Activated CD4-positive, CD25-positive, alpha-beta regulatory T cell (primary cell): Measurements from ENCODE around the gene TNFSF12.
A peak's percentile ranks its signal among the peaks of the same experiment; 100 is the strongest.

Experiments used
- DNase-seq, 4 experiments: peaks; one replicate each; lab custom pipeline; 2025; lab: John Stamatoyannopoulos, UW

Gene TNFSF12, protein sequence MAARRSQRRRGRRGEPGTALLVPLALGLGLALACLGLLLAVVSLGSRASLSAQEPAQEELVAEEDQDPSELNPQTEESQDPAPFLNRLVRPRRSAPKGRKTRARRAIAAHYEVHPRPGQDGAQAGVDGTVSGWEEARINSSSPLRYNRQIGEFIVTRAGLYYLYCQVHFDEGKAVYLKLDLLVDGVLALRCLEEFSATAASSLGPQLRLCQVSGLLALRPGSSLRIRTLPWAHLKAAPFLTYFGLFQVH

DNA sequence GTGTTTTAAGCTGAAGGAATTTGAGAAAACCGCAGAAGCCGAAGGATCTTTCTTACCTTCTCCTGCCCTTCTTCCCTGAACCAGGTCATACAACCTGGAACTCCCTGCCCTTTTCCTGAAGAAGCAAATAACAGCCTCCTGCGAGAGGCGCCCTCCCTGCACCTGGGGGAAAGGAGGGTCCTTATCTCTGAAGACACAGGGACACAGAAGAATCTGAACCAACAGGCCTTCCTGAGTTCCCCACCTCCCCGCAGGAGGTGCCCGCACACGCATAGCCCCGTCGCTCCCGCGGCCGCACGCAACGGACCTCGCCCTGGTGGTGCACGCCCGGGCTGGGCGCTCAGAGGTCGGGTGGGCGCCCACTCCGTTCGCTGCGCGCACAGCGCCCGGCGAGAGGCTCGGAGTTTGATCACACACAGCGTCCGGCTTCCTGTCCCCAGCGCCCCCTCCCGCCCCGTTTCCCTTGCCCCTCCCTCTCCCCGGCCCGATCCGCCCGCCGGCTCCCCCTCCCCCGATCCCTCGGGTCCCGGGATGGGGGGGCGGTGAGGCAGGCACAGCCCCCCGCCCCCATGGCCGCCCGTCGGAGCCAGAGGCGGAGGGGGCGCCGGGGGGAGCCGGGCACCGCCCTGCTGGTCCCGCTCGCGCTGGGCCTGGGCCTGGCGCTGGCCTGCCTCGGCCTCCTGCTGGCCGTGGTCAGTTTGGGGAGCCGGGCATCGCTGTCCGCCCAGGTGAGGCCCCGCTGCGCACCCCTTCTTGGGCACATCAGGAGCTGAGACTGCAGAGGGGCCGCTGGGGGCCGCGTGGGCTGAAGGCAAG is at the start of gene TNFSF12:
TNFSF12 (plus strand) TSS at position 474 of the 816 bp plus-strand sequence; CDS start at position 570, 96 bp downstream.
- DNase-seq: peak in 2 of 4 experiments; percentile 44 to 56

DNA sequence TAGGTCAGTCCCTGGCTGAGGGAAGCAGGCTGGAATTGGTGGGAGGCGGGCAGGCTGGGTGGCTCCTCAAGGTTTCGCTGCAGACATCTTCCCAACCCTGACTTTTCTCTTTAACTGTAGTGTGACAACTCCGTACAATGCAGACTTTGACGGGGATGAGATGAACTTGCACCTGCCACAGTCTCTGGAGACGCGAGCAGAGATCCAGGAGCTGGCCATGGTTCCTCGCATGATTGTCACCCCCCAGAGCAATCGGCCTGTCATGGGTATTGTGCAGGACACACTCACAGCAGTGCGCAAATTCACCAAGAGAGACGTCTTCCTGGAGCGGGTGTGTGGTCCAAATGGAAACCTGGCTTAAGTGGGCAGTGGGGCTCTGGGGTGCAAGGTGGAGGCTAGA is 49.7 kb upstream of the TNFSF12 start:
- DNase-seq: no peak

DNA sequence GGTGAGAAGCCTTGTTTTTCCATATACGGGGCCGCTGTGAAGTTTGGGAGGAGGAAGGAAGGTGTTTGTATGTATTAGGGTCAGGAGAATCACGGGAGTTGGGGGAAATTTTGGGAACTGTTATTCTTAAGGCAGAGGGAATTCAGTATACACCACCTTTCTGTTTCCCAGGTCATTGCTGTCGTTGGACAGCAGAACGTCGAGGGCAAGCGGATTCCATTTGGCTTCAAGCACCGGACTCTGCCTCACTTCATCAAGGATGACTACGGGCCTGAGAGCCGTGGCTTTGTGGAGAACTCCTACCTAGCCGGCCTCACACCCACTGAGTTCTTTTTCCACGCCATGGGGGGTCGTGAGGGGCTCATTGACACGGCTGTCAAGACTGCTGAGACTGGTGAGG is 47.1 kb upstream of the TNFSF12 start:
- no peak for DNase-seq

DNA sequence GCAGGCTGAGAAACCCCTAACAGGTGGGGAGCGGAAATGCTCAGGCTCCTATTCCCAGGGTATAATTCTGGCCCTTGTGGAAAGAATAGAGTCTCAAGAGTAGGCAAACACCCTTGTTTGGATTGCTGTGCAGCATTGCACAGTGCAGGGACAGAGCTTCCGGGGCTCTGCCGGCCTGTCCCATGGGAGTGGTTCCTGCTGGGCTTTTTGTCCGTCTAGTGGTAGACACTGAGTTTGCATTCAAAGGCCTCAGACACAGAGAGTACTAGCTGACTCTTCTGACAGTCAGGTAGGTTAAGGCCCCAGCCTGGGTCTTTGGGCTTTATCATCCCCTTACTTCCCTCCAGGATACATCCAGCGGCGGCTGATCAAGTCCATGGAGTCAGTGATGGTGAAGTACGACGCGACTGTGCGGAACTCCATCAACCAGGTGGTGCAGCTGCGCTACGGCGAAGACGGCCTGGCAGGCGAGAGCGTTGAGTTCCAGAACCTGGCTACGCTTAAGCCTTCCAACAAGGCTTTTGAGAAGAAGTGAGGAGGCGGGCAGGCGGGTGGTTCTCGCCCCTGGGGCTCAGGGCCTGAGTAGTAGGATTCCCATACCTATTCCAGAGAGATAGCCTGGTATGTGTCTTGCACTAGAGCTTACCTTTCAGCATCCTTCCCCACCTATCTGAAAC is 46.5 kb upstream of the TNFSF12 start:
- DNase-seq: no peak

DNA sequence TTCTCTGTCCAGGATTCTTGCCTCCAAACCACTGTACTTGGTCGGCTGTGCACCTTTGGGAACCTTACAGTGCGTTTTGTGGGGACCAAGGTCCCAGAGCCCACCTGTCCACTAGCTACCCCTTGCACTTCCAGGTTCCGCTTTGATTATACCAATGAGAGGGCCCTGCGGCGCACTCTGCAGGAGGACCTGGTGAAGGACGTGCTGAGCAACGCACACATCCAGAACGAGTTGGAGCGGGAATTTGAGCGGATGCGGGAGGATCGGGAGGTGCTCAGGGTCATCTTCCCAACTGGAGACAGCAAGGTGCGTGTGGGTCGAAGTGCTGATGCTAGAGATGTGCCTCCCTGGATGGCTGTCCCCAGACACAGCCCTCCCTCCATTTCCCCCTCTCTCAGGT is 45.9 kb upstream of the TNFSF12 start:
- no peak for DNase-seq

DNA sequence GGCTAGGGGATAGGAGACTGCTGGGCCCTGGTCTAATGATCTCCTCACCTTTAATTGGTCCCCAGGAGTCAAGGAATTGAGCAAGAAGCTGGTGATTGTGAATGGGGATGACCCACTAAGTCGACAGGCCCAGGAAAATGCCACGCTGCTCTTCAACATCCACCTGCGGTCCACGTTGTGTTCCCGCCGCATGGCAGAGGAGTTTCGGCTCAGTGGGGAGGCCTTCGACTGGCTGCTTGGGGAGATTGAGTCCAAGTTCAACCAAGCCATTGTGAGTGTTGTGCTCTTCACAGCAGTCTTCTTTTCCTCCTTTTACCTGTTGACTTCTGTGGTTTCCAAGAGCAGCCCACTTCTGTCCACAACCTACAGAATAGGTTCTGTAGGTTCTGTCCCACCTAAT is 45.3 kb upstream of the TNFSF12 start:
- no peak for DNase-seq

DNA sequence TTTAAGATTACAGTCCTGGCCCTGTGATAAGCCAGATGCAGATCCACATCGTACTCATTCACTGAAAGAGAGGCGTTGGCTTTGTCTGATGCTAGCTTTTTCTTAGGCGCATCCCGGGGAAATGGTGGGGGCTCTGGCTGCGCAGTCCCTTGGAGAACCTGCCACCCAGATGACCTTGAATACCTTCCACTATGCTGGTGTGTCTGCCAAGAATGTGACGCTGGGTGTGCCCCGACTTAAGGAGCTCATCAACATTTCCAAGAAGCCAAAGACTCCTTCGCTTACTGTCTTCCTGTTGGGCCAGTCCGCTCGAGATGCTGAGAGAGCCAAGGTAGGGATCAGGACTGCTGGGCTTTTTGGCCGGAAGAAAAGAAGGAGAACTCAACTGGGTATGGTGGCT is 40.7 kb upstream of the TNFSF12 start:
- DNase-seq: no peak

DNA sequence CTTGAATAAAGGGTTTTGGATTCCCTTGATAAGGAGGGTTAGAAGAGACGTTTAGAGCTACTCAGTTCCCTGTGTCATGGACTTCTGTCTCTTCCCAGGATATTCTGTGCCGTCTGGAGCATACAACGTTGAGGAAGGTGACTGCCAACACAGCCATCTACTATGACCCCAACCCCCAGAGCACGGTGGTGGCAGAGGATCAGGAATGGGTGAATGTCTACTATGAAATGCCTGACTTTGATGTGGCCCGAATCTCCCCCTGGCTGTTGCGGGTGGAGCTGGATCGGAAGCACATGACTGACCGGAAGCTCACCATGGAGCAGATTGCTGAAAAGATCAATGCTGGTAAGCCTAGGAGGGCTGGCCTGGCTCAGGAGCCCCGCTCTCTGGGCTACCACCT is 40.0 kb upstream of the TNFSF12 start:
- no peak for DNase-seq

DNA sequence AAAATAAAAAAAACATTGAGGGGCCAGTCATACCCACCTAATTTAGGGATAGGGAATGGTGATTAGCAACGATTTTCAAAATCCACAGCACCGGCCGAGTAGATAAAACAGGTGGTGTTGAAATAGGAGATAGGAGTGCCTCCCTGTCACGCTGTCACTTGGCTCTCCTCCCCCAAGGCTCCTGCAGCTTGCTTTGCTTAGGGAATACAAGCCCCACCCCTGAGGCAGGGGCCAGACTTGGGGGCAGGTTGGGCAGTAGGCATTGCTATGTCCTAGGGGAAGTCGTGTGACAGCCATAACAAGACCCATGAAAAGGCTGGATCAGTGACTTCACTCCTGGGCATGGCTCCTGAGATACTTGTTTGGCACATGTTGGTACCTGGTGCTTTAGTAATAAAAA is 38.9 kb upstream of the TNFSF12 start:
- DNase-seq: no peak

DNA sequence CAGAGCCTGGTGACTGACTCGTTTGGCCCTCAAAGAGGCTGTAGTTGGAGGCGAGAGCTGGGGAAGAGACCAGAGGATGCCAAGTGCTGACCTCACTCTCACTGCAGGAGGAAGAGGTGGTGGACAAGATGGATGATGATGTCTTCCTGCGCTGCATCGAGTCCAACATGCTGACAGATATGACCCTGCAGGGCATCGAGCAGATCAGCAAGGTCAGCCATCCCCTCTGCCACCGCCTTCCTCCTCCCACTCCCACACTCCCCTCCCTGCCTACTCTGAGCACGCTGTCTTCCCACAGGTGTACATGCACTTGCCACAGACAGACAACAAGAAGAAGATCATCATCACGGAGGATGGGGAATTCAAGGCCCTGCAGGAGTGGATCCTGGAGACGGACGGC is 37.8 kb upstream of the TNFSF12 start:
- no peak for DNase-seq

DNA sequence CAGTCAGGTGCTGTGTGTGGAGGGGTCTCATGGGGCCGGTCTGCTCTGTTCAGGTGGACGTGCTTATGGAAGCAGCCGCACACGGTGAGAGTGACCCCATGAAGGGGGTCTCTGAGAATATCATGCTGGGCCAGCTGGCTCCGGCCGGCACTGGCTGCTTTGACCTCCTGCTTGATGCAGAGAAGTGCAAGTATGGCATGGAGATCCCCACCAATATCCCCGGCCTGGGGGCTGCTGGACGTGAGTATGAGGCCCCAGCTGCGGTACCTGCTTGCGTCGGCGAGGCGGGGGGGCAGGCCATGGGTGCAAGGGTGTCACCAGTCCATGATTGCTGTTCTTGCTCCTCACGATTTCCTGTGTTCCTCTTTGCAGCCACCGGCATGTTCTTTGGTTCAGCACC is 36.8 kb upstream of the TNFSF12 start:
- no peak for DNase-seq

DNA sequence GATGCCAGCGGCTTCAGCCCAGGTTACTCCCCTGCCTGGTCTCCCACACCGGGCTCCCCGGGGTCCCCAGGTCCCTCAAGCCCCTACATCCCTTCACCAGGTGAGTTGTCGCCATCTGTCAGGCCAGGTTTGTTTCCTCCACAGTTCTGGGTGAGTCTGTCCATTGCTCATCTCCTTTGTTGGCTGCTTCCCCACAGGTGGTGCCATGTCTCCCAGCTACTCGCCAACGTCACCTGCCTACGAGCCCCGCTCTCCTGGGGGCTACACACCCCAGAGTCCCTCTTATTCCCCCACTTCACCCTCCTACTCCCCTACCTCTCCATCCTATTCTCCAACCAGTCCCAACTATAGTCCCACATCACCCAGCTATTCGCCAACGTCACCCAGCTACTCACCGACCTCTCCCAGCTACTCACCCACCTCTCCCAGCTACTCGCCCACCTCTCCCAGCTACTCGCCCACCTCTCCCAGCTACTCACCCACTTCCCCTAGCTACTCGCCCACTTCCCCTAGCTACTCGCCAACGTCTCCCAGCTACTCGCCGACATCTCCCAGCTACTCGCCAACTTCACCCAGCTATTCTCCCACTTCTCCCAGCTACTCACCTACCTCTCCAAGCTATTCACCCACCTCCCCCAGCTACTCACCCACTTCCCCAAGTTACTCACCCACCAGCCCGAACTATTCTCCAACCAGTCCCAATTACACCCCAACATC is 35.9 kb upstream of the TNFSF12 start:
- DNase-seq: no peak

DNA sequence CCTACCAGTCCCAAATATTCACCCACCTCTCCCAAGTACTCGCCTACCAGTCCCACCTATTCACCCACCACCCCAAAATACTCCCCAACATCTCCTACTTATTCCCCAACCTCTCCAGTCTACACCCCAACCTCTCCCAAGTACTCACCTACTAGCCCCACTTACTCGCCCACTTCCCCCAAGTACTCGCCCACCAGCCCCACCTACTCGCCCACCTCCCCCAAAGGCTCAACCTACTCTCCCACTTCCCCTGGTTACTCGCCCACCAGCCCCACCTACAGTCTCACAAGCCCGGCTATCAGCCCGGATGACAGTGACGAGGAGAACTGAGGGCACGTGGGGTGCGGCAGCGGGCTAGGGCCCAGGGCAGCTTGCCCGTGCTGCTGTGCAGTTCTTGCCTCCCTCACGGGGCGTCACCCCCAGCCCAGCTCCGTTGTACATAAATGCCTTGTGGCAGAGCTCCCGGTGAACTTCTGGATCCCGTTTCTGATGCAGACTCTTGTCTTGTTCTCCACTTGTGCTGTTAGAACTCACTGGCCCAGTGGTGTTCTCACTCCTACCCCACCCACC is 34.9 kb upstream of the TNFSF12 start:
- no peak for DNase-seq

DNA sequence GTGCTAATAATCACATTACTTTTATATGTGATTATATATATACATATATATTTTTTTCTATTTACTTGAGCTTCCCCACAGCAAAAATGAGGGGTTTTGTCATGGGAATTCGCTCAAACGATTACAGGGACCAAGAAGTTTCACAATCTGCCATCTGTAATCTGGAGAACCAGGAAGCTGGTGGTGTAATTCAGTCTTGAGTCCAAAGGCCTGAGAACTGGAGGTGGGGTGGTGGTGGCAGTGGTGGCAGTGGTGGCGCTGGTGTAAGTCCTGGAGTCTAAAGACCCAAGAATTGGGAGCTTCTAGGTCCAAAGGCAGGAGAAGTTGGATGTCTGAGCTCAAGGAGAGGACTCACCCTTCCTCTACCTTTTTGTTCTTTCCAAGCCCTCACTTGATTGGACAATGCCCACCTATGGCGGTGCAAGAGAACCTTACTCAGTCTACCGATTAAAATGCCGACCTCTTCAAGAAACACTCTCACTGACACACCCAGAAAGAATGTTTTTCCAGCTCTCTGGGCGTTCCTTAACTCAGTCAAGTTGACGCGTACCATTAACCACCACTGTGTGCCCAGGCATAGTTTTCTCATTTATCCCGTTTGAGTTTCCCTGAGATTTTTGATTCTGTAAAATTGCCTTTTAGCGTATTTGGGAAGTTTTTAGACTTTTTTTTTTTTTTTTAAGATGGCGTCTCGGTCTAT is 32.8 kb upstream of the TNFSF12 start:
- no peak for DNase-seq

DNA sequence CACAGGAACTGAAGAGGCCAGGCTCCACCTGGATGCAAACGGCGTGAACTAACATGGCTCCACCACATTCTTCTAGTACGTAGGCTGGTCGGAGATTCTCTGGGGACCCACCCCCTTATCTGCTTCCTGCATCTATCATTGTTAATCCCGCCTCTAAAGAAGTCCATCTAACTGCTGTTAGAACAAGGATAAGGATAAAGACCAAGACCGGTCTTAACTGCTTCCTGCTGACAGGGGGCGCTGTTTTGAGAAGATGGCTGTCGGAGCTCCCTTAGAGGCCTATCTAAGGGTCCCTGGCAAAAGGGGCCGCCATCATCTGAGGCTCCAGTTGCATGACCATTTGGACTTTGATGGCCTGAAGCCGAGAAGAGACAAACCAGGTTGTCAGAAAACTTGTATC is 25.8 kb upstream of the TNFSF12 start:
- peak; percentile 13 to 22 (median 19) for DNase-seq

DNA sequence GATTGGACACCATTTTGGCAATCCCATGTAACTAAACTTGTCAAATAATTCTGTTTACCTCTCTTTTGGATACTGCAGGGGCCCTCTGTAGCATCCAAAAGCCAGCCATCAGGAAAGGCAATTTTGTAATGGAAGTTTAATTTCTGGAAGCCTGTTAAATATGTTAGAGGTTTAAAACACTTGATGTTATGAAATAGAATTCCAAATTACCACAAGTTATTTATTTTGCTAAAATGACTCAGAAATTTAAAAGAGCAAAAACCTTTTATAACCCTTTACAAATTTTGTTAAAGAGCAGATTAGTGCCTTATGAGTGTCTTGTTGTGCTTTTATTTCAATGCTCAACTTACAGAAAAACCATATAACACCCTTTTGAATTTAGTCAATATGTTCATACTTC is 20.0 kb upstream of the TNFSF12 start:
- DNase-seq: no peak

DNA sequence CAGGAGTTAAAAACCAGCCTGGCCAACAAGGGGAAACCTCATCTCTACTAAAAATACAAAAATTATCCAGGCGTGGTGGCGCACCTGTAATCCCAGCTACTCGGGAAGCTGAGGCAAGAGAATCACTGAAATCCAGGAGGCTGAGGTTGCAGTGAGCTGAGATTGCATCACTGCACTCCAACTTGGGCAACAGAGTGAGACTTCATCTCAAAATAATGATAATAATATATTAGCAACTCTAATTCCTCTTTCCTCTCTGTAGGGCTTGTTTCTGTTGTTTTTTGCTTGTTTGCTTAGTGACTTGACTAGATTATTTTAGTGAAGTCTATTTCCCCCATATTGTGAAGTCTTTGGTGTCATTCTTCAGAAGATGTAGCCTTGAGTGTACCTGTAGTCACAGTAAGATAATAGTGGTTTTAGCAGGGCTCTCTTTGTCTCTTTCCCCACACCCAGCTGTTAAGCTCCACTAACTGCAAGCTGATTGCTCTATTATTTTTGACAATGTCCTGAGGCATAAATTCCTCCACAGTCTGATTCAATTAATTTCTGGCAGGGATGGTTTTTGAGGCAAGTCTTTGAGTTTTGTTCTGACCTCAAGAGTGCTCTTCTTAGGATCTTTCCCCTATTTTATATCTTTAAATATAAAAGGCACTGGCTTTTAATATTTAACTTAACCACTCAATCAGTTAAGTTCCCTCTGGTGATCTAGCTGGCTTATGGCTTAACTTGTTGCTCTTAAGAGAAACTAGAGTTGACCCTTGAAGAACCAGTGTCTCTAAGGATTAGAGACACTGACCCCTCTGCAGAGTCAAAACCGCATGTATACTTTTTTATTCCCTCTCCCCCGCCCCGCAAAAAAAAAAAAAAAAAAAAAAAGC is 18.6 kb upstream of the TNFSF12 start:
- no peak for DNase-seq

DNA sequence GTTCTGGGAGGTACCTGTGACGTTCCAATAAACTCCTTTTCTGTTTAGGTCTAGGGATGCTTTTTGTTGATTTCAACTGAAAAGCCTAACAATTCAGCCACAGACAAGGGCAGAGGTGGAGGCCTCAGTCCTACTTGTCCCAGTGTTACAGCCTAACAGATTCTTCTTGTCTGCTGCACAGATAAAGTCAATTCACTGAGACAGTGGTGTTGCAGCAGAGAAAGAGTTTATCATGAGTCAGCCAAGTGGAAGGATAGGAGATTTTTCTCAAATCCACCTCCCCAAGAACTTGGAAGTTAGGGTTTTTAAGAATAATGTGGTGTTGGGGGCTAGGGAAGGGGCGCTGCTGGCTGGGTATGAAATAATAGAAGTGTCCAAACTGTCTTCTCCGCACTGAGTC is 10.8 kb upstream of the TNFSF12 start:
- no peak for DNase-seq

DNA sequence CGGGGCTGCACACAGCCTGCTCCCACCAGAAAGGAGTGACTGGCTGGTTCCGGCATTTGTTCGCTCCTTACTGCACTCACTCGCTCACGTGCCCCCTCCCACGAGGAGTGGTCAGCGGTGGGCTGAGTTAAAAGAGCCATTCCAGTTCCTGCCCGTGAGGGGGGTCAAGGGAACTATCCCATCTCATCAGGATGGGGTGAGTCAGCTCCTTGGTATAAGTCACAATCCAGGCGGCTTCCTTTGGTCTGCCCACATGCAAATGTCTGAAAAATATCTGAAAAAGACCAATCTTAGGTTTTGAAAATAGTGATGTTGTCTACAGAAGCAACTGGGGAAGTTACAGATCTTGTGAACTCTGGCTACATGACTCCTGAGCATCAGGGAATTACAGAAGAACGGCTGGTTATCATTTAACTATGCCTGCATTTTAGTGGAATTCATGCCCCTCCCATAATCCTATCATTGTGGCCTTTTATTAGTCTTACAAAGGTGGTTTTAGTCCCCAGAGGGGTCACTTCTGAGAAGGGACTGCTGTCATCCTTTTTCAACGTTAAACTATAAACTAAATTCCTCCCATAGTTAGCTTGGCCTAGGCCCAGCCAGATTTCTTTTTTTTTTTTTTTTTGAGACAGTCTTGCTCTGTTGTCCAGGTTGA is 9.8 kb upstream of the TNFSF12 start:
- DNase-seq: no peak

DNA sequence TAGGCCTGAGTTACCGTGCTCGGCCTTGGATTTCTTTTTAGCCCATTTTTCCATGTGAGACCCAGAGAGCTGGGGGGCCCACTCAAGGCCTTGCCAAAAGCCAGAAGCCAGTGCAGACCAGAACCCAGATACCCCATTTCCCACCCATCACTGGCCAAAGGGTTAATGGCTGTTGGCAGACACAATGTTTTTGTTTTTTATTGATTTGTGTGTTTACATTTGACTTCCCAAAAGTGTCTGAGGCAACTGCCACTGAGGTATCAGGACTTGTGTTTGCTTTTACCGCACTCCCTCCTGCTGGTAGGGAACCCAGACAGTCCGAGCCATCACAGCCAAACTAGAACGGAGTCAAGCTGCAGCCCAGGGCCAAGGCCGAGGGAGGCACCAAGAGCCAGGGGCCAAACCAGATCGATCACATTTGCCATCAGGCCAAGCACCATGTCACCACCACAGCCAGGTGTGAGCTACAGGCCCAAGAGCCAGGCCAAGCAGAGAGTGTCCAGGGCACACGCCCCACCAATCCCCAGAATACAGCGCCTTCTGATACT is 7.7 kb upstream of the TNFSF12 start:
- DNase-seq: no peak
